H1 (cell line): ENCODE measurements around the gene HIPK2. TPM values are rescaled to one million over a fixed set of nuclear protein-coding genes. Genes with fewer than 3 reads are reported as not detected.

Experiments
- CTCF ChIA-PET: fragments of 300-600 bp; sonication (Branson Sonifier 250); formaldehyde crosslinking; loops from one replicate; lab custom pipeline; 2021; ENCODE audit not compliant: partially characterized antibody; lab: Charles Lee
- POLR2A ChIA-PET: fragments of 300-600 bp; sonication (Branson Sonifier 250); formaldehyde crosslinking; loops from one replicate; lab custom pipeline; 2021; ENCODE audit warnings: inconsistent platforms; ENCODE audit not compliant: partially characterized antibody; lab: Charles Lee
- DNase-seq, 2 experiments: peaks; one replicate each; pipeline versions ENCODE4 v3.0.0 to v3.0.0-alpha.2; 2010 to 2022; ENCODE audit warnings: low spot score in 2 of 2, low read depth in 1 of 2, mixed read lengths in 1 of 2
- FAIRE-seq: peaks from 2 replicates; lab custom pipeline; 2011; peaks lifted over from hg19 to GRCh38; lab: Jason Lieb, UNC
- H2AFZ ChIP-seq: 2 replicates; pipeline ENCODE4 v1.8.1; 2012; ENCODE audit warnings: low read length, inconsistent platforms
- H2AK5ac ChIP-seq: 2 replicates; pipeline ENCODE4 v1.6.1; 2013; ENCODE audit warnings: low read depth, low read length
- H2BK120ac ChIP-seq: replicated peaks from 2 replicates; pipeline ENCODE3; 2013; ENCODE audit warnings: low read depth, low read length, inconsistent platforms
- H2BK12ac ChIP-seq: 2 replicates; pipeline ENCODE4 v1.6.1; 2013; ENCODE audit warnings: low read depth, low read length
- H2BK15ac ChIP-seq: 2 replicates; pipeline ENCODE4 v1.6.1; 2013; ENCODE audit warnings: low read length
- H2BK20ac ChIP-seq: 2 replicates; pipeline ENCODE4 v1.6.1; 2013; ENCODE audit warnings: low read length
- H2BK5ac ChIP-seq: 2 replicates; pipeline ENCODE4 v1.6.1; 2013; ENCODE audit warnings: low read depth, low read length
- H3K14ac ChIP-seq: 2 replicates; pipeline ENCODE4 v1.6.1; 2013; ENCODE audit warnings: inconsistent platforms; ENCODE audit not compliant: insufficient read length
- H3K18ac ChIP-seq: 2 replicates; pipeline ENCODE4 v1.6.1; 2013; ENCODE audit warnings: low read length; ENCODE audit errors: extremely low read depth
- H3K23ac ChIP-seq: 2 replicates; pipeline ENCODE4 v1.6.1; 2013; ENCODE audit warnings: inconsistent platforms; ENCODE audit not compliant: insufficient read length
- H3K23me2 ChIP-seq: 2 replicates; pipeline ENCODE4 v1.6.1; 2013; ENCODE audit warnings: low read depth, low read length
- H3K27ac ChIP-seq: 2 replicates; pipeline ENCODE4 v1.6.1; 2011; ENCODE audit warnings: low read depth, low read length, inconsistent platforms
- H3K27me3 ChIP-seq, 4 experiments: replicated peaks in 1 of 4; 1 replicate in 1 of 4; 2 replicates in 3 of 4; pipeline versions ENCODE4 v1.6.1 to v1.8.1; 2011 to 2013; ENCODE audit warnings: low read length in 3 of 4, mild to moderate bottlenecking in 3 of 4, inconsistent platforms in 2 of 4, mixed read lengths in 2 of 4, moderate library complexity in 1 of 4; ENCODE audit not compliant: control insufficient read depth in 3 of 4, insufficient read depth in 3 of 4; ENCODE audit errors: extremely low read depth in 1 of 4
- H3K36me3 ChIP-seq, 4 experiments: 2 replicates each; pipeline versions ENCODE4 v1.6.1 to v1.8.1; 2011 to 2013; ENCODE audit warnings: mild to moderate bottlenecking in 4 of 4, low read length in 3 of 4, moderate library complexity in 2 of 4, control low read depth in 1 of 4, inconsistent platforms in 1 of 4; ENCODE audit not compliant: insufficient read depth in 4 of 4, control insufficient read depth in 2 of 4
- H3K4ac ChIP-seq: replicated peaks from 2 replicates; pipeline ENCODE3; 2013; ENCODE audit warnings: low read length, low read depth, mixed read lengths, inconsistent platforms; ENCODE audit not compliant: insufficient read length
- H3K4me1 ChIP-seq, 4 experiments: replicated peaks in 1 of 4; 1 replicate in 1 of 4; 2 replicates in 3 of 4; pipeline versions ENCODE4 v1.6.1 to v1.8.1; 2011 to 2013; ENCODE audit warnings: low read length in 3 of 4, inconsistent platforms in 2 of 4, mixed read lengths in 1 of 4; ENCODE audit not compliant: insufficient read depth in 4 of 4, control insufficient read depth in 3 of 4
- H3K4me2 ChIP-seq, 2 experiments: 2 replicates each; pipeline versions ENCODE4 v1.6.1 to v1.8.1; 2011 to 2013; ENCODE audit warnings: low read depth in 2 of 2, low read length in 2 of 2, control low read depth in 1 of 2, inconsistent platforms in 1 of 2, mild to moderate bottlenecking in 1 of 2; ENCODE audit not compliant: insufficient read depth in 1 of 2
- H3K4me3 ChIP-seq, 4 experiments: fragments of 200-600, 300-600 bp in 1 of 4; sonication (generic), shearing (Covaris generic), sonication (Bioruptor Twin) in 1 of 4; 2 replicates each; pipeline versions ENCODE4 v1.5.1 to v1.8.1; 2011 to 2016; ENCODE audit warnings: low read length in 4 of 4, low read depth in 3 of 4, control low read depth in 2 of 4, inconsistent platforms in 2 of 4, mild to moderate bottlenecking in 2 of 4, mixed read lengths in 1 of 4, moderate library complexity in 1 of 4; ENCODE audit not compliant: insufficient read depth in 2 of 4; ENCODE audit errors: extremely low read depth in 1 of 4
- H3K56ac ChIP-seq: replicated peaks from 2 replicates; pipeline ENCODE3; 2013; ENCODE audit warnings: low read depth, mild to moderate bottlenecking, mixed read lengths, low read length, inconsistent platforms; ENCODE audit not compliant: insufficient read length
- H3K79me1 ChIP-seq: 2 replicates; pipeline ENCODE4 v1.6.1; 2013; ENCODE audit warnings: low read depth, low read length, control low read depth
- H3K79me2 ChIP-seq, 2 experiments: 2 replicates each; pipeline versions ENCODE4 v1.6.1 to v1.8.1; 2012 to 2013; ENCODE audit warnings: low read length in 2 of 2, mild to moderate bottlenecking in 2 of 2, inconsistent platforms in 1 of 2; ENCODE audit not compliant: insufficient read depth in 2 of 2, control insufficient read depth in 1 of 2
- H3K9ac ChIP-seq, 4 experiments: replicated peaks in 1 of 4; 1 replicate in 1 of 4; 2 replicates in 3 of 4; pipeline versions ENCODE4 v1.6.1 to v1.8.1; 2011 to 2013; ENCODE audit warnings: low read depth in 3 of 4, low read length in 3 of 4, control low read depth in 2 of 4, mild to moderate bottlenecking in 2 of 4, moderate library complexity in 2 of 4, inconsistent platforms in 1 of 4; ENCODE audit errors: extremely low read depth in 1 of 4
- H3K9me3 ChIP-seq, 2 experiments: 2 replicates each; pipeline versions ENCODE4 v1.6.1 to v1.8.1; 2012 to 2013; ENCODE audit warnings: mild to moderate bottlenecking in 2 of 2, moderate library complexity in 2 of 2, control low read depth in 1 of 2, inconsistent platforms in 1 of 2, low read depth in 1 of 2, low read length in 1 of 2, mixed read lengths in 1 of 2; ENCODE audit not compliant: insufficient read depth in 2 of 2
- H4K20me1 ChIP-seq, 2 experiments: replicated peaks in 1 of 2; 2 replicates each; pipeline versions ENCODE3 to v1.8.1; 2011 to 2013; ENCODE audit warnings: inconsistent platforms in 2 of 2, low read length in 2 of 2, mild to moderate bottlenecking in 1 of 2; ENCODE audit not compliant: insufficient read depth in 2 of 2, control insufficient read depth in 1 of 2
- H4K5ac ChIP-seq: 2 replicates; pipeline ENCODE4 v1.6.1; 2013; ENCODE audit warnings: low read length, low read depth, mixed read lengths, inconsistent platforms; ENCODE audit not compliant: insufficient read length
- H4K8ac ChIP-seq: 2 replicates; pipeline ENCODE4 v1.8.0; 2013; ENCODE audit warnings: mild to moderate bottlenecking, moderate library complexity, low read length, inconsistent platforms; ENCODE audit not compliant: insufficient read depth; ENCODE audit errors: extremely low read depth
- H4K91ac ChIP-seq: replicated peaks from 2 replicates; pipeline ENCODE3; 2013; ENCODE audit warnings: low read length, mixed read lengths, inconsistent platforms; ENCODE audit not compliant: insufficient read length
- CBX5 ChIP-seq: fragments of 300-800, 300-1000 bp; sonication (generic); IDR thresholded peaks from 2 replicates; pipeline ENCODE4 v1.7.1; 2016; ENCODE audit warnings: antibody characterized with exemption, low read length, low read depth
- EGR1 ChIP-seq: IDR thresholded peaks from 2 replicates; pipeline ENCODE4 v1.6.1; 2011; ENCODE audit warnings: low read depth, low read length, borderline replicate concordance
- WGBS, 2 experiments: shearing (Covaris generic) in 1 of 2; methylation state at CpG; one replicate each; pipeline versions ENCODE4 v1.1.6 to v1.1.7; 2013 to 2015; ENCODE audit warnings: low lambda C conversion rate in 2 of 2, mixed read lengths in 2 of 2, inconsistent platforms in 1 of 2, low coverage in 1 of 2, missing lambda C conversion rate in 1 of 2; ENCODE audit not compliant: insufficient replicate concordance in 2 of 2, insufficient coverage in 1 of 2, insufficient read length in 1 of 2; ENCODE audit errors: extremely low coverage in 1 of 2, missing lambda C conversion rate in 1 of 2; 5-methylcytosine and 5-hydroxymethylcytosine counted together
- polyA plus RNA-seq, 7 experiments: library from polyadenylated mRNA; depleted of rRNA in 3 of 7; stranded (reverse) in 5 of 7; unstranded in 2 of 7; fragments of >200 nt in 5 of 7; fragments of 200-250 nt in 2 of 7; gene quantifications; 1 replicate in 5 of 7; 2 replicates in 1 of 7; 4 replicates in 1 of 7; pipeline versions ENCODE4 v1.2.1 to v1.2.3, GENCODE V29; 2011 to 2013; ENCODE audit warnings: missing spikeins in 2 of 7, mixed read lengths in 2 of 7
- total RNA-seq: library from RNA; stranded (reverse); fragmentation: NEBNext Ultra II Directional; extraction: Animal tissue kit (Norgen Biotek cat#: 25700); gene quantifications from 2 replicates; pipeline ENCODE4 v1.2.1, GENCODE V29; 2021

Gene HIPK2
- total and polyA plus RNA-seq, 2 of the 8 experiments (the other 6 are each of a cell fraction or from before 2014, with no cell fraction given) = 8.3 to 24.3 TPM

GRCh38 chr7:139691253-139691781 lies 86.5 kb downstream of the HIPK2 start:
- no peak overlapping the region for H3K27ac ChIP-seq
- no peak overlapping the region for H2BK15ac ChIP-seq
- no peak overlapping the region for H4K8ac ChIP-seq
- no peak overlapping the region for H2BK5ac ChIP-seq
- no peak overlapping the region for H3K56ac ChIP-seq
- ChIA-PET POLR2A (no interaction called here), CTCF (interaction anchor here (0.7 to 1.7 kb wide), 5 partner anchors 9 to 72 kb away, joined by 3 to 4 read pairs (median 3); no protein-coding TSS in a partner anchor)
- no peak overlapping the region for H3K4ac ChIP-seq
- no peak overlapping the region for H4K5ac ChIP-seq
- H3K36me3 ChIP-seq = no peaks in the 10 kb centered on the region
- FAIRE-seq (no peak), DNase-seq (no peak)
- no peak overlapping the region for H2BK12ac ChIP-seq
- no peaks in the 10 kb centered on the region for H3K9me3 ChIP-seq
- H3K4me3 ChIP-seq = no peak overlapping the region
- no peaks in the 10 kb centered on the region for H3K23me2 ChIP-seq
- no peak overlapping the region for H2AK5ac ChIP-seq
- peaks cover 0 to 7% (median 3%) of the 10 kb centered on the region in 4 experiments; a peak in 4 of 7 replicates for H3K4me1 ChIP-seq
- no peaks in the 10 kb centered on the region for H3K27me3 ChIP-seq
- H3K18ac ChIP-seq = no peak overlapping the region
- 93% methylated on average over 5 of the region's 5 CpGs; no CpG with 5 or more reads in 1 of the 2 experiments for WGBS, 2 experiments
- no peak for TF ChIP-seq EGR1
- TF ChIP-seq CBX5 = no peak
- H4K20me1 ChIP-seq = peaks cover 2% of the 10 kb centered on the region in 2 experiments
- no peak overlapping the region for H2BK120ac ChIP-seq
- no peak overlapping the region for H2BK20ac ChIP-seq
- H3K9ac ChIP-seq = no peak overlapping the region
- H3K79me2 ChIP-seq = no peaks in the 10 kb centered on the region
- no peak overlapping the region for H4K91ac ChIP-seq
- no peak overlapping the region for H3K14ac ChIP-seq
- no peaks in the 10 kb centered on the region; the same call in 1 of the 2 replicates for H3K79me1 ChIP-seq
- H3K4me2 ChIP-seq = no peak overlapping the region
- H2AFZ ChIP-seq = no peak overlapping the region
- no peak overlapping the region for H3K23ac ChIP-seq
